Measurements from ENCODE around the gene CALM1. TPM values are rescaled to one million over a fixed set of nuclear protein-coding genes. Genes with fewer than 3 reads are reported as not detected.

CALM1 gene
- total RNA-seq, 1 donor from 2014 or later = 328 TPM

GRCh38 chr14:90443161-90444076 lies 46.6 kb downstream of the CALM1 start:
- Histone ChIP-seq H3K27me3 (ENCODE audit: control insufficient read depth, insufficient read depth, low read length) (no peaks in the 10 kb centered on the region), H3K36me3 (ENCODE audit: control insufficient read depth, insufficient read depth, low read length) (no peaks in the 10 kb centered on the region), H3K4me3 (ENCODE audit: low read depth, low read length) (no peak overlapping the region)
- no peak for TF ChIP-seq CTCF (IDR thresholded peaks at IDR 0.05; ENCODE audit: insufficient read depth, low read length, poor library complexity, severe bottlenecking)
- no peak for DNase-seq (ENCODE audit: low read depth)

GRCh38 chr14:90444077-90444696 lies 47.4 kb downstream of the CALM1 start:
- TF ChIP-seq CTCF (IDR thresholded peaks at IDR 0.05; ENCODE audit: insufficient read depth, low read length, poor library complexity, severe bottlenecking) = no peak
- H3K36me3 ChIP-seq (ENCODE audit: control insufficient read depth, insufficient read depth, low read length) = no peaks in the 10 kb centered on the region
- H3K27me3 ChIP-seq (ENCODE audit: control insufficient read depth, insufficient read depth, low read length) = no peaks in the 10 kb centered on the region
- no peak overlapping the region for H3K4me3 ChIP-seq (ENCODE audit: low read depth, low read length)
- DNase-seq (ENCODE audit: low read depth) = peak; percentile 80

- TF ChIP-seq CTCF (IDR thresholded peaks at IDR 0.05; ENCODE audit: insufficient read depth, low read length, poor library complexity, severe bottlenecking) = no peak
- no peak for DNase-seq (ENCODE audit: low read depth)
- Histone ChIP-seq H3K27me3 (ENCODE audit: control insufficient read depth, insufficient read depth, low read length) (no peaks in the 10 kb centered on the region), H3K4me3 (ENCODE audit: low read depth, low read length) (no peak overlapping the region), H3K36me3 (ENCODE audit: control insufficient read depth, insufficient read depth, low read length) (no peaks in the 10 kb centered on the region)
Observed at GRCh38 chr14:90445011-90445410, 48.2 kb downstream of the CALM1 start.

GRCh38 chr14:90446405-90446804 lies 49.6 kb downstream of the CALM1 start:
- no peak overlapping the region for H3K4me3 ChIP-seq (ENCODE audit: low read depth, low read length)
- H3K27me3 ChIP-seq (ENCODE audit: control insufficient read depth, insufficient read depth, low read length) = no peaks in the 10 kb centered on the region
- no peaks in the 10 kb centered on the region for H3K36me3 ChIP-seq (ENCODE audit: control insufficient read depth, insufficient read depth, low read length)
- no peak for DNase-seq (ENCODE audit: low read depth)
- no peak for TF ChIP-seq CTCF (IDR thresholded peaks at IDR 0.05; ENCODE audit: insufficient read depth, low read length, poor library complexity, severe bottlenecking)

GRCh38 chr14:90447720-90448497 lies 51.1 kb downstream of the CALM1 start:
- no peak for DNase-seq (ENCODE audit: low read depth)
- H3K27me3 ChIP-seq (ENCODE audit: control insufficient read depth, insufficient read depth, low read length) = no peaks in the 10 kb centered on the region
- no peak for TF ChIP-seq CTCF (IDR thresholded peaks at IDR 0.05; ENCODE audit: insufficient read depth, low read length, poor library complexity, severe bottlenecking)
- no peaks in the 10 kb centered on the region for H3K36me3 ChIP-seq (ENCODE audit: control insufficient read depth, insufficient read depth, low read length)
- no peak overlapping the region for H3K4me3 ChIP-seq (ENCODE audit: low read depth, low read length)
